GM20000 (cell line): ENCODE data around the gene KRTAP3-2.

Source experiments
- DNase-seq: peaks from one replicate; pipeline ENCODE4 v3.0.0; 2012; ENCODE audit warnings: low spot score
- TF ChIP-seq, protein P1 (sequence below): IDR thresholded peaks from 2 replicates; pipeline ENCODE4 v1.5.1; 2012; ENCODE audit warnings: mild to moderate bottlenecking, control low read depth; ENCODE audit errors: extremely low read depth, missing control alignments

KRTAP3-2 gene

DNA sequence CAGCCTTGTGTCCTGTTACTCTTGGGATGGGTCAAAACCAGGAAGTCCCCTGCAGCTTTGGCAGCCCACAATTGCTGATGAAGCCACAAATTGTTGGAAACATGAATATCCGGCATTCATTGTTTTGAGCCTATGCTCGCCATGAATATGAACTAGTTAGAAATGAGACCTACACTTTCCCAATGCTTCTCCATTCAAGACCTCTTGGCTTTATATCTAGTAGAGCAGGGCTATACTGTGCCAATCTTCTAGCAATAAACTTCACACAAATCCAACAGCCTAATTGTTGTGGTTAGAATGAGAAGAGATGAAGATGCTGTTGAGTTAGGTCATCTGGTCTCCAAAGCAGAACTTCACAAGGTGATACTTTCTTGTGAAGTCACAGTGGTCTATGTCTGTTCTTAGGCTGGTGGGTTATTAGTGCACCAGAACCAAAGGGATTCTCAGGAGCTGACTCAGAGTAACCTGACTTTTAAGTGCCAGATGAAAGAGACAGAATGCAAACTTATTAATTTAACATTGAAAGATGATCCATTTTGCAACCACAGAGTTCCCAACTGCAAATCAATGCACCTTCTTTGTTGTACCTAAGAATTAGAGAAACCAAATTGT, 48.6 kb downstream of the KRTAP3-2 start:
- TF ChIP-seq, protein P1, sequence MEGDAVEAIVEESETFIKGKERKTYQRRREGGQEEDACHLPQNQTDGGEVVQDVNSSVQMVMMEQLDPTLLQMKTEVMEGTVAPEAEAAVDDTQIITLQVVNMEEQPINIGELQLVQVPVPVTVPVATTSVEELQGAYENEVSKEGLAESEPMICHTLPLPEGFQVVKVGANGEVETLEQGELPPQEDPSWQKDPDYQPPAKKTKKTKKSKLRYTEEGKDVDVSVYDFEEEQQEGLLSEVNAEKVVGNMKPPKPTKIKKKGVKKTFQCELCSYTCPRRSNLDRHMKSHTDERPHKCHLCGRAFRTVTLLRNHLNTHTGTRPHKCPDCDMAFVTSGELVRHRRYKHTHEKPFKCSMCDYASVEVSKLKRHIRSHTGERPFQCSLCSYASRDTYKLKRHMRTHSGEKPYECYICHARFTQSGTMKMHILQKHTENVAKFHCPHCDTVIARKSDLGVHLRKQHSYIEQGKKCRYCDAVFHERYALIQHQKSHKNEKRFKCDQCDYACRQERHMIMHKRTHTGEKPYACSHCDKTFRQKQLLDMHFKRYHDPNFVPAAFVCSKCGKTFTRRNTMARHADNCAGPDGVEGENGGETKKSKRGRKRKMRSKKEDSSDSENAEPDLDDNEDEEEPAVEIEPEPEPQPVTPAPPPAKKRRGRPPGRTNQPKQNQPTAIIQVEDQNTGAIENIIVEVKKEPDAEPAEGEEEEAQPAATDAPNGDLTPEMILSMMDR: no peak
- no peak for DNase-seq

DNA sequence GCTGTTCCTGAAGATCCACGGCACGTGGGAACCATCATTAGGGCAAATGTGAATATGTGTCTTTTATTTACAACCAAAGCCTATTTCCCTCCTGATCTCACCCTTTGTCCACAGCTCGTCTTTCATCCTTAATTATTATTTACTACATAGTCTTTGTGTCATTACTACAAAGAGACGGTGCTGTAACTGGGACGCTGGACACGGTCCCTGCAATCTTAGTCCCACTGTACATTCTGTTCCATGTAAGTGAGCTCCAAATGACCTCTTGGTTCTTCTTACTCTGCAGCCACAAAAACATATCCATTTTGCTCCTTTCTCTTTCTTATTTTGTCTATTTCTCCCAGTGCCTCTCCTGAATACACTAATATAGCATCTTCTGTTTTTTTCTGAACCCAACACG, 49.5 kb downstream of the KRTAP3-2 start:
- TF ChIP-seq, protein P1: no peak
- DNase-seq: no peak

DNA sequence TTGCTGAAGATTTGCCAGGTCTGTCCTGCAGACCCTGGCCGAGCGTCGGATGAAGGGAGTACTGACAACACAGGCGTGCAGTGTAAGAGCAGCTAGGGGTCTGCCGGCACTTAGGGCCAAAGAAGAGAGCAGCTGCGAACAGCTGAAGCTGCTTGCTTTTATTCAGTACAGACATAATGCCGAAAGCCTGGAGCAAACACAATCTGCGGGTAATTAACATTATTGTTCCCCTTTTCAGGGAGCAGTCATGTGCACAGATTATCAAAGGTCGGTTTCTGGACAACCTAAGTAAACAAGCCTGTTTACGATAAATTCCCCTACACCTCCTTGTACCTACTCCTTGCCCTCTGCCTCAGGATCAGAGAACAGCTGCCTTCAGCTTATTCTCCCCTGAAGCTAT, 50.3 kb downstream of the KRTAP3-2 start:
- TF ChIP-seq, protein P1: no peak
- no peak for DNase-seq
